H4 (cell line): ENCODE data around the gene PPP1R27. TPM values are rescaled to one million over a fixed set of nuclear protein-coding genes. Genes with fewer than 3 reads are reported as not detected.
A peak's percentile ranks its signal among the peaks of the same experiment; 100 is the strongest.
"Not testable (repeated sequence)": the region's sequence is repeated elsewhere in the genome, so short reads cannot be mapped to it uniquely, and the experiment has no call there.

Source experiments
- DNase-seq: peaks from one replicate; pipeline ENCODE4 v3.0.0-alpha.2; 2015; ENCODE audit warnings: low spot score
- total RNA-seq: library from RNA; depleted of rRNA; stranded (reverse); fragments of >200 nt; shearing (Covaris generic); gene quantifications from 2 replicates; pipeline ENCODE4 v1.2.3, GENCODE V29; 2014

PPP1R27 gene
- total RNA-seq, 1 experiment from 2014 or later: not detected

DNA sequence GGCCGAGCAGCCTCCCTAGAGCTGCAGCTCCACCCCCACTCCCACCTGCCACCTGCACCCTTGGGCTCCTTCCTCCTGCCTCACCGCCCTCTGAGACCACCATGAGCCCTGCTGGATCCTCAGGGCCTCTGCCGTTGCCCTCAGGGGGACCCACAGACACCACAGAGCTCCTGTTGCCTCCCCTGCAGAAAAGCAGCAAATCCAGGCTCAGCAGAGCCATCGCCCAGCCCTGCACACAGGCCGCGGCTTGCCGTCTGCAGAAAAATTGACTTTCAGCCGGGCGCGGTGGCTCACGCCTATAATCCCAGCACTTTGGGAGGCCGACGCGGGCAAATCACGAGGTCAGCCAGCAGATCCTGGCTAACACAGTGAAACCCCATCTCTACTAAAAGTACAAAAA is 7.0 kb upstream of the PPP1R27 start:
- no peak for DNase-seq

DNA sequence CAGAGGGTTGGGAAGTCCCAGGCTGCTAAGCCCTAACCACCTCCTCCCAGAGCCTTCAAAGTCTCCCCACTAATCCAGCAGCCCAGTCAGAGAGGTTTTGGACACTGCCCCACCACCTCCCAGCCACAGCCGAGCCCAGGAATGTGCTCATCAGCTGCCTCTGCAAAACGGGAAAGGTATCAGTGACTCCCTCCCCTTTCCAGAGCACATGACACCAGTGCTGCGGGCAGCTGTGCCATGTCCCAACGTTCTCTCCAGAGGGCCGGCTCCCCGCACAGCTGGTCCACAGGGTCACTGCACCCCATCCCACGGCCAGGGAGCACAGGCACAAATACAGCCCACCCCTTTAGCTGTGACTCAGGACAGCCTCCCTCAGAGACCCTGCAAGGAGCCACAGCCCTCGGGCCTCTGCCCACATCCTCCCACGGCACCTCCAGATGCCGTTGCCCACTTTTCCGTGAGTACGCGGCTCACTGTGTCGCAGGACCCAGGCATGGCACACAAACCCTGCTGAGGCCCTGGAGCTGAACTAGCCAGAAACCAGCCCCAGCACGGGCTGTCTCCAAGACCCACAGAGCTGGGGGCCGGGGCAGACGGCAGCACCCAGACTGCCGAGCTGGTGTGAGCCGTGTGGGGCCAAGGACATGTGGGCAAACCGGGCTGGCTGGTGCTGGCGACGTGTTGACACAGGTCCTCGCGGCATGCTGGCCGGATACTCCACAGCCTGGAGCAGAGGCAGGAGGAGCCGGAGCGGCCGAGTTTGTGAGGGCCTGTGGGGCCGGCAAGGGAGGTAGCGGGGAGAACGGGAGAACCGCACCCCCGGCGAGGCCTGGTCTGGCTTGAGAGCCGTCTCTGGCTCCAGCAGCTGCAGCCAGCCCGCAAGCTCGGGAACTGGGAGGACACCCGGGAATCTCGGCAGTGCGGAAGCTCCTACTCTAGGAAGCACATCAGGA is 6.3 kb upstream of the PPP1R27 start:
- no peak for DNase-seq

DNA sequence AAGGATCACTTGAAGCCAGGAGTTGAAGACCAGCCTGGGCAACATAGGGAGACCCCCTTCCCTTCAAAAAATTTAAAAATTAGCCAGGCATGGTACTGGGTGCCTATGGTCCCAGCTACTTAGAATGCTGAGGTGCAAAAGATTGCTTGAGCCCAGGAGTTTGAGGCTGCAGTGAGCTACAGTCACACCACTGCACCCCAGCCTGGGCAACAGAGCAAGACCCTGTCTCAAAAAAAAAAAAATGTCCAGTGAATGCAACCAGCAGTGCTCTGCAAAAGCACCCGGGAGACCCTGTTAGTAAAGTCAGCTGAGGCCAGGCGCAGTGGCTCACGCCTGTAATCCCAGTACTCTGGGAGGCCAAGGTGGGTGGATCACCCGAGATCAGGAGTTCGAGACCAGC is 5.2 kb upstream of the PPP1R27 start:
- not testable (repeated sequence) for DNase-seq

DNA sequence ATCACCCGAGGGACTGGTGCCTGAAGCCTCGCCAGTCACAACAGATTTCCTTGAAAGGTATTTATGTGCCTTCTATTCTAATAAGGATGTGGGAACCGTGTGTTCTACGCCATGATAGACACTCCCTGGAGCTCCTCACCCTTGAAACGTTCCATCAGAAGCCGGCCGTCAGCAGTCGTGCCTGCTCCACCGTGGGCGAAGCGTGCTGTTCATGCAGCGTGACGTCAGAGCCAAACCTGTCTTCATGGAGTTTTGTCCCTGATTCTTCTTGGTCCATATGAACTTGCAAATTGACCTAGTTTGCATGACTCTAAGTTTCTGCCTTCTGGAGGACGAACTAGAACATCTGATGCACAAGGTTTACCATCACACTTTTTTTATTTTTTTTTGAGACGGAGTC is 4.5 kb upstream of the PPP1R27 start:
- DNase-seq: no peak

DNA sequence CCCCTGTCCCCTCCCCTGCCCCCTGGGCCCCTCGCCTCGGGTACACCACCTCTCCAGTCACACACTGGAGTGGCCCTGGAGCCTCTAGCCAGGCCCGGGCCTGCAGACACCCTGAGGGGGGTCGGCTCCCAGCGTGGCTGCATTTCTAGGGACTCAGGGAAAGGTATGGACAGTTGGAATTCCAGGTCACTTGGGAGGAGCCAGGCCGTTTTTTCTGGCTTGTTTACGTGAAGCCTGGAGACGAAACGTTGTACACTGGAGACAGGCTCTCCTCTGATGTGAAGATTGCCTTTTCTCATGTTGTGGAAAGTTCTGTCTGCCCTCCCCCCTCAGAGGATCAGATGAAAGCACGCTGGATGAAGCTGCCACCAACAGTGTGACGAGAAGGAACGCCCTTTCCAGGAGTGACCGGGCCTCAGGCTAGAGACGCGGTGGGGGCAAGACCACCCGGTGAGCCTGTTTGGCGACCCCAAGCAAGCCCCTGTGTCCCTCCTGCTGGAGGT is 4.0 kb upstream of the PPP1R27 start:
- DNase-seq: no peak

DNA sequence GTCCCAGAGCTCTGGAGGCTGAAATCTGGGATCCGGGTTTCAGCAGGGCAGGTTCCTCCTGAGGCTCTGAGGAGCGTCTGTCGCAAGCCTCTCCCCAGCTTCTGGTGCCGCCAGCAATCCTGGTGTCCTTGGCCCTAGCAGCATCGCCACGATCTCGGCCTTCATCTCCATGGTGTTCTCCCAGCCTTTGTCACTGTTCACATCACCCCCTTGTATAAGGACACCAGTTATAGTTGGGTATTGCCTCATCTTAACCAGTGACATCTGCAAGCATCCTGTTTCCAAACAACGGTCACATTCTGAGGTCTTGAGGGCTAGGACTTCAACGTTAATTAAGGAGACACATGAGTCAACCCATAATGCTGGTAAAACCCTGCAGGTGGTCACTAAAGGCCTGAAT is 2.8 kb upstream of the PPP1R27 start:
- peak; percentile 57 for DNase-seq

DNA sequence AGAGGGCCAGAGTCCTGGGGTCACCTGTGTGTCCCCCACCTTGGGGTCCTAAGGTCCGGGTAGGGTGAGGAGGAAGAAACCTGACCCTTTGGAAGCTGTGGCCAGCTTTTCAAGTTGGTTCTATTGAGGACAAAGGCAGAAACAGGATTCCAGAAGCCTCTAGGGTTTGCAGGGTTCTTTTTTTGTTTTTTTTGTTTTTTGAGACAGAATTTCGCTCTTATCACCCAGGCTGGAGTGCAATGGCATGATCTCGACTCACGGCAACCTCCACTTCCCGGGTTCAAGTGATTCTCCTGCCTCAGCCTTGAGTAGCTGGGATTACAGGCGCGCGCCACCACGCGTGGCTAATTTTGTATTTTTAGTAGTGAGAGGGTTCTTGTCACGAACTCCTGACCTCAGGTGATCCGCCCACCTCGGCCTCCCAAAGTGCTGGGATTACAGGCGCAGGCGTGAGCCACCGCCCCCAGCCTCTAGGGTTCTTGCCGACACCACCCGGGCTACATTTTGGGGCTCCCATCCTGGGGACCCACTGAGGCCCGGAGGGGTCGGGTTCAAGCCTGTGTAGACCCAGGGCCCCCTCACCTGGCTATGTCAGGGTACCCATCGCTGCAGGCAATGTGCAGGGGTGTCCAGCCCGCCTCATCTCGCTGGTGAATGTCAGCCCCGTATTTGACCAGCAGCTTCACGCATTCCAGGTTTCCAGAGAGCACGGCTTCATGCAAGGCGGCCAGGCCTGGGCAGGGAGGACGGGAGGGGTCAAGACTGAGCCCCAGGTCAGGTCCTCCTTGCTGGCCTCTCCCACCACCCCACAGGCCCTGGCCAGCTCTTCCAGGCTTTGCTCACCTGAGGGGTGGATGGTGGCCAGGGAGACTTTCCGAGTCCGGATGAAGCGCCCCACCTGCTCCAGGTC is 674 bp downstream of the PPP1R27 start:
- no peak for DNase-seq

DNA sequence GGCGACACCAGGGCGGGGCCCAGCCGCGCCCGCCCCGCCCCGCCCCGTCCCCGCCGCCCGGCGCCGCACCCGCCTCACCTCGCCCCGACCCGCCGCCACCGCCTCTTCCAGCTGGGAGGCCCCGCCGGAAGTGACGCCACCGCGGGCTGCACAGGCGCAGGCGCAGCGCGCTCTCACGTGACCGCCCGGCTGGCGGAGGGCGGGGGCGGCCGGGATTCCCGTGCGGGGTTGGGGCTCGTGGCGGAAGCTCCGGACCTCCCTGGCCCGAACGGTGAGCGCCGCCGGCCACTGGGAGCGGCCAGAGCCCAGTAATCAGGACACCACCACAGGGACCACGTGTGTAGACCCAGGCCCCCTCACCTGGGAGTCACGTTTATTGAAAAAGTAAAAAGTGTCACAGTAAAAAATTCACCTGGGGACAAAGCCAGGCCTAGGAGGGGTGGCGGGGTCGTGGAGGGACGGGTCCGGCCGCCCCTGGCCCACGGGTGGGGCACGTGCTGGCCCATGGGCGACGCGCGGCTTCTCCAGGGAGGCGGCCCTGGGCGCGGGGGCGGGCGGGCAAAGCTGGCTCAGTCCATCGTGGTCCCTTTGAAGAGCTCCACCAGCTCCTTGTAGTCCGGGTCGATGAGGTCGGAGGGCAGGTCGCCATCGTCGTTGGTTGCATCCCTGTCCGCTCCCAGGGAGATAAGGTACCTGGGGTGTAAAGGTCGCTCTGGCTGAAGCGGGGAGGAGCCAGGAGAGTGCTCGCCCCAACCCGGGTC is 1.5 kb downstream of the PPP1R27 start, which contains the start of gene MCRIP1:
MCRIP1 (minus strand) TSS at position 132 of the 761 bp plus-strand sequence. CDS start 8,785 bp downstream, outside the sequence.
- peak; percentile 93 for DNase-seq

DNA sequence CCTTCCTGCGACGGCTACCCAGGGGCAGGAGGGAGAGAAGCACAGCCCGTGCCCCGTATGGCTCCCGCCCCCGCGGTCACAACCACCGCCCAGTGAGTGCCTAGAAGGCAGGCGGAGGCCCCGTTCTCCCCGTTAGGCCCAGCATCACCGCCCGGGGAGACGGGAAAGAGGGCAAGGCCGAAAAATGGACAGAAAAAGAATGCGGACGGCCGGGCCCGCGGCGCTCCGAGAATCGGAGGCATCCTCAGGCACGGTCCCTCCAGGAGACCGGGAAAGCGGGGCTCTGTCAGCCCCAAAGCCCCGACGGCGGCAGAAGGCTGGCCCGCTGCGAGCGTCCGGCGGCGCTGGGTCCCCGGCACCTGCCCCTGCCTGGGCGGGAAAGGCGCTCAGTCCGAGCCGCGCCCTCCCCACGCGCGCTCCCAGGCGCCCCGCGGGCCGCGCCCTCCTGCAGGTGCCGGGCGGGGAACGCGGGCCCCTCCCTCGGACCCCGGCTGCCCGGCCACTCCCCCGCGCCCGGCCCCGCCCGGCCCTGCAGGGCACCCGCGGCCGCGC is 2.2 kb downstream of the PPP1R27 start:
- DNase-seq: no peak

DNA sequence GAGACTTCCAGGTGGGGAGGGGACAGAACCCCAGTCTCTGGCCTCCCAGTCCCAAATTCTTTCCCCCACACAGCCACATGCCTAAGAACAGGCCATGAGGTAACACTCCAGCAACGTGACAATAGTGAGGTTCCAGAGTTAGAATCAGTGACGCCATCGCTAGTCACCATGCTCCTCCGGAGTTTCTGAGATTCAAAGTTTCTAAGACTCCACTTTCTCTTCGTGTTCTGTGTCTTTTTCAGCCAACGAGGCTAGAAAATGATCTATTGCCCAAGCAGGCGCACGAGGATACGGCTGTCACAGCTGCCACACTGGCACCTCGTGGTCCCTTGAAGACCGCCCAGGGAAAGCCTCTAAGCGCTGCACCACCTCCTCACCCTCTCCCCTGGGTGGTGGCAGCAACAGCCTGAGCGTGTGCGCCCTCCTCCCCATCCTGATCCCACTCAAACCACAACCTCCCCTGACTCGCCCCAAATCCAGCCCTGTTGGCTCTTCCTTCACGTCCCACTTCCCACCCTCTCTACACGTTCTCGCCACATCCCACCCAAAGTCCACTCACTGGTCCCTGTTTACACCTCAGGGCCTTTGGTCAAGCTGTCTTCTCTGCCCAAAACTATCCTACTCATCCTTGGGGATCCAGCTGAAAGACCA is 2.8 kb downstream of the PPP1R27 start:
- no peak for DNase-seq

DNA sequence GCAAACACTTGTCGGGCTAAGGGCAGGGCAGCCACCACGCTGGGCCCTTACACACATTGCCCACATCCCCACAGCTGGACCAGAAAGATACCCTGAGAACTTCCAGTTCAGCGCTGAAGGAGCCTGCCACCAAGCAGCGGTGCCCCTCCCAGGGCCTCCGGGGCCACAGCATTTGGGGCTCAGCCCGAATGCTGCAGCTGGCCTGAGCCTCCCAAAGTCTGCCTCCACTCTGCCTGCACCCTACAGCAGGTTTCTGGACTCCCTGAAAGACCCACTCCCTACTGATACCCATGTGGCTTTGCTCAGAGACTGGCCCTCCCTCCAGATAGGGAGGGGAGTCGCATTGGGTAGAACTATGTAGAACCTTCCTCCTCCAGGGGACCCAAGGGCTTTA is 3.3 kb downstream of the PPP1R27 start:
- no peak for DNase-seq

DNA sequence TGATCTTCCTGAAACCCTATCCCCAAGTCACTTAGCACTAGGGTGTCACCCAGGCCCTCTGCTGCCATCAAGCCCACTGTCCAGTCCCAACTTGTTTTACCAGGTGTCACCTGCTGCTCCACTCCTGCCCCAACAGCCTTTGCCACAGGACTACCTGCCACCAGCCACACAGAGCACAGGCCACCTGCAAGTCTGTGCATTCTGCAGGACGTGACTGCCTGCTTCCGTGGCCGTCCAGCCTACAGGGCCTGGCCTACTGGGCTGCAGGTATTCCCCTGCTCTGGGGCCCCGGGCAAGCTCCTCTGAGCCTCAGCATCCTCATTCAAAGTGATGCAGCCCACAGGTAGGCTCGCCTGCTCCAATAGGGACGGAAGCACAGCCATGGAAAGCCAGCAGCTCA is 5.0 kb downstream of the PPP1R27 start:
- DNase-seq: no peak

DNA sequence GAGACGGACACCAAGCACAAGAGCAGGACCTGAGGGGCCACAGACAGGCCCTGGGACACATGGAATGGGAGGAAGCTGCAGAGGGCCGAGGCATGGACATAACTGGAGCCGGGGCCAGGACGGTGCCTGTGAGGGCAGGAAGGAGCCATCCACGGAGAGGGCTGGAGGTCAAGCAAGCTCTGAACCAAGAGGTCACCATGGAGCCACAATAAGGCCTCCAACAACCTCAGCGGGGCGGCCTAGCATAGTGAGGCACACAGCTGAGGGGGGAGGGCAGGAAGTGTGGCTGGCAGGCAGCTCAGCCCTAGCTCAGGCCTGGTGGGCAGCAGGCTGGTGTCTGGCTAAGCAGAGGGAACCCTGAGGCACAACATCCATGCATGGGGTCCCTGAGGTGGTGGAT is 6.2 kb downstream of the PPP1R27 start:
- no peak for DNase-seq

DNA sequence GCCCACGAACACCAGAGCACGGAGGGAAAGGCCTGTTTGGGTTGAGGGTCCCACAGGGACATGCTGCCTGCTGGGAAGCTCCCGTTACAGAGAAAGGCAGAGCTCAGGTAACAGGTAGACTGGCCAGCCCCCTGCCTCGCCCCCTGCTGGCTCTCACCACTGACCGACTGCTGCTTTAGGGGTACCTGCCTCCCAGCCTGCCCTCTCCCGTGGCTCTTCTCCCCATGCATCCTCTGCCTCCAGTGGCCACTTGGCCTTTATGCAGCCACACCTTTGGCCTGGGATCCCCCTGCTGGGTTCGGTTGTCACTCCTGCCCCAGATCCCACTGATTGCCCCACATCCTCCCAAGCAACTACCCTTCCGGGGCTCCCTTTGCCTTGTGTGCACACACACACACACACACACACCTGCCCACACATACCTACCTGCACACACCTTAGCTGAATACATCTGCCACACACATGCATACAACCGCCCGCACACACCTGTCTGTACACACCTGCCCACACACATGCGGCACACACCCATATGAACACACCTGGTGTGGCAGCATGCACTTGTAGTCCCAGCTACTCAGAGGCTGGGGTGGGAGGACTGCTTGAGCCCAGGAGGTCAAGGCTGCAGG is 8.9 kb downstream of the PPP1R27 start:
- DNase-seq: no peak

DNA sequence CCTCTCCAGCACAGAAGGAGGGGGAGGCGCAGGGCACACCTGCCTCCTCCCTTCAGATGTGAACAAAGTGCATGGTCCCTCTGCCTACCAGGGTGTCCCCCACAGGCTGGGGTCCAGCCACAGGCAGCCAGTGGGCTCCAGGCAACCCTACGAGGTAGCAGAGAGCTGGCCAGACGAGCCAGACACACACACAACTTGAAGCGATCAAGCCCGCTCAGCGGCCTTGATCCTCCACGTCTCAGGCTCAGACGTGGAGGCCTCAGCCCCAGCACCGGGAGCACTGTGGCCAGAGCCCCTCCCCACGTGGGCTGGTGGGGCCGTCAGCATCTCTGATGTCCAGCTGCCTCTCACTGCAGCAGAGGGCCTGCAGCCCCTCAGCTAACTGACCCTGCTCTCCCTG is 10.3 kb downstream of the PPP1R27 start:
- no peak for DNase-seq

DNA sequence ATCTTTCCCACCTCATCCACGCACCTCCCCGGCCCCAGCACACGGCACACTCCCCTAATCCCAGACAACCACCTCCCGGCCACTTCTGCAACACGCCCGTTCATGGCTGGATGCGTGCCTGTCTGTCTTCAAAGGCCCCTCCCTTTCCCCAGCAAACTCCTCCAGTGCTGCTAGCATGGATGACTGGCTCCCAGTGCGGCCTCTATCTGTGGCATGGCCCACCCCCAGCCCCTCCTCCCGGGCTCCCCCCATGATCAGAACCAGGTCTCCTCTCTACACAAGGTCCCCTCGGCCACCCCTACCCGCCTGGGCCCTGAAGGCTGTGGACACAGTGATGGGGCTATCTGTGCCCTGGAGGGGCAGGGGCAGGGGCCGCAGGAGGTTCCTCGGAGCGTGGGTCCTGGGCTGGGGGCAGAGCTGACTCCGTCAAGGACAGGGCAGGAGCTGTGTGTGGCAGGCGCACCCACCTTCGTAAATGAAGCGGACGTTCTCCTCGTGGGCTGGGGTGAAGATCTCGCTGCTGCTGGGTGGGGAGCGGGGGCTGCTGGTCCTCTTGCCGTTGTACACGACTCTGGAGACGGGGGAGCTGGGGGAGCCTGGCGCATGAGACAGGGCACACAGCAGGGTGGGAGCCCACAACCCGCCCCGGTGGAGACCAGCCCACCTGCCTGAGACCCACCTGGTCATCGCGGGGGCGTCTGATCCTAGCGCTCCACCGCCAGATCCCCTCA is 10.9 kb downstream of the PPP1R27 start:
- DNase-seq: no peak

DNA sequence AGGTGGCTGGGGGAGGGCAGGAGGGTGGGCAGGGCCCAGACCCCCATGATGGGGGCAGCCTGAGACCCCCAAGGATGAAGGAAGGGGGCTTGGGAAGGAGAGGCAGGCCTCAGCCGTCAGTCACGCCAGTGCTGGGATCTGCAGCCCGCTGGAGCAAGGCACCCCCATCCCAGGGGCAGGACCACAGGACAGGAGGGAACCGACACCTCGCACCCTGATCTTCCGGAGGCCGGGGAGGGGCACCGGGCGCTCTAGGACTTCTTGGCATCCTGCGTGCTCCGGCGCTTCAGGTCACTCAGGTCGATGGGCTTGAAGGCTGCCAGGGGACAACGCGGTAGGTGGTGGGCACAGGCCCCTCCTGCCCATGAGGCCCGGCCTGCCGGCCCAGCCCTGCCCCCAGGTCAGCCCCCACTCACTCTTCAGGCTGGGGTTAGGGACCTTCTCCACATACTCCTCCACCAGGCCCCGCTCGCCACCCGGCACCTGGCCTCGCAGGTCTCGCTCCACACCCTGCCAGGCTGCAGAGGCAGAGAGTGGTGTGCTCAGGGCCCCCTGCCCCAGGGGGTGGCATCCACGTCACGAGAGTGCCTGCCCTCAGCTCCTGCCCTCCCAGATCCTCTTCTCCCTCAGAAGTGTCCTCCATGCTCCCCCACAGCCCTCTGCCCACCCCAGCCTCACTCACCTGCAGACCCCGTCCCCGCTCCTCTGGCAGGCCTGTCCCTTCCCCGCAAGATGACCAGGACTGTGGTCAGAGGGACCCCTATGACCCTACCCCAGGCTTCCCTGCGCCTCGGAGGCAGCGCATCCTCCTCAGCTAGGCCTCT is 11.6 kb downstream of the PPP1R27 start:
- no peak for DNase-seq

DNA sequence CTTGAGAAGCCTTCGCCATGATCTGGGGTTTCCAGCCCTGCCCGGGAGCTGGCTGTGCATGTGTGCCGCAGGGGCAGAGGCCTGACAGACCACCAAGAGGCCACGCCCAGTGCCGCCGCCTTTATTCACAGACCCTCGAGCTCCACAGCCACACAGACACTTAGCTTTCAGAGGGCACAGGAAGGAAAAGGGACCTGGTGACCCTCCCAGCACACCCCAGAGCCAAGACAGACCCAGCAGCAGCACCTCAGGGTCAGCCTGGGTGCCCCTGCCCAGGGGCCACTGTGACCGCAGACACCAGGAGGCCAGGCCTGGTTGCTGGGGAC is 12.6 kb downstream of the PPP1R27 start:
- DNase-seq: no peak
